GM19468 (cell line): ENCODE data around the gene CNIH3.

Experiments
- ATAC-seq: cut with Tn5 transposase; IDR thresholded peaks from one replicate; pipeline ENCODE4 v1.9.1; 2021; ENCODE audit warnings: mild to moderate bottlenecking, moderate library complexity, moderate number of reproducible peaks; ENCODE audit not compliant: unreplicated experiment; ENCODE audit errors: extremely low read depth

The CNIH3 gene

GRCh38 chr1:224762701-224763100 lies 146.6 kb downstream of the CNIH3 start:
- no peak for ATAC-seq

- no peak for ATAC-seq
Observed at GRCh38 chr1:224763126-224763775, 147.1 kb downstream of the CNIH3 start.

- ATAC-seq: no peak
Observed at GRCh38 chr1:224766266-224766665, 150.1 kb downstream of the CNIH3 start.

GRCh38 chr1:224767031-224767430 lies 150.9 kb downstream of the CNIH3 start:
- ATAC-seq: no peak

- no peak for ATAC-seq
Observed at GRCh38 chr1:224767676-224768075, 151.6 kb downstream of the CNIH3 start.

GRCh38 chr1:224768971-224769370 lies 152.9 kb downstream of the CNIH3 start:
- no peak for ATAC-seq

GRCh38 chr1:224769452-224770335 lies 153.6 kb downstream of the CNIH3 start:
- ATAC-seq: no peak

- no peak for ATAC-seq
Observed at GRCh38 chr1:224770336-224770693, 154.2 kb downstream of the CNIH3 start.

GRCh38 chr1:224773646-224774045 lies 157.5 kb downstream of the CNIH3 start:
- ATAC-seq: no peak

GRCh38 chr1:224774378-224774777 lies 158.3 kb downstream of the CNIH3 start:
- ATAC-seq: peak; percentile 67

GRCh38 chr1:224777180-224777579 lies 161.1 kb downstream of the CNIH3 start:
- ATAC-seq: no peak

- ATAC-seq: no peak
Observed at GRCh38 chr1:224779536-224779935, 163.4 kb downstream of the CNIH3 start.

- ATAC-seq: no peak
Observed at GRCh38 chr1:224780736-224781135, 164.6 kb downstream of the CNIH3 start.

GRCh38 chr1:224781800-224782199 lies 165.7 kb downstream of the CNIH3 start:
- peak; percentile 59 for ATAC-seq

GRCh38 chr1:224782281-224783000 lies 166.3 kb downstream of the CNIH3 start:
- ATAC-seq: no peak

- peak; percentile 52 for ATAC-seq
Observed at GRCh38 chr1:224783006-224783651, 167.0 kb downstream of the CNIH3 start.

- no peak for ATAC-seq
Observed at GRCh38 chr1:224784265-224785039, 168.3 kb downstream of the CNIH3 start.

- no peak for ATAC-seq
Observed at GRCh38 chr1:224785040-224785328, 168.9 kb downstream of the CNIH3 start.

- no peak for ATAC-seq
Observed at GRCh38 chr1:224785622-224786021, 169.5 kb downstream of the CNIH3 start.
